ENCODE measurements around the gene TTC38.

TTC38 gene

GRCh38 chr22:46267431-46268279 is at the start of gene TTC38:
Gene TTC38 (plus strand): TSS chr22:46268008. CDS start chr22:46268040, 32 bp downstream.
- no peak for DNase-seq (ENCODE audit: low read depth, low spot score)

GRCh38 chr22:46219636-46220035 is 48.2 kb upstream of the TTC38 start:
- DNase-seq (ENCODE audit: low read depth, low spot score) = no peak

- no peak for DNase-seq (ENCODE audit: low read depth, low spot score)
Measured at GRCh38 chr22:46220921-46221320, 46.9 kb upstream of the TTC38 start.

GRCh38 chr22:46224044-46224897 is 43.5 kb upstream of the TTC38 start:
- DNase-seq (ENCODE audit: low read depth, low spot score) = no peak

- DNase-seq (ENCODE audit: low read depth, low spot score) = no peak
Measured at GRCh38 chr22:46224898-46225290, 42.9 kb upstream of the TTC38 start.

GRCh38 chr22:46225631-46226030 is 42.2 kb upstream of the TTC38 start:
- DNase-seq (ENCODE audit: low read depth, low spot score) = no peak

- no peak for DNase-seq (ENCODE audit: low read depth, low spot score)
Measured at GRCh38 chr22:46226577-46226976, 41.2 kb upstream of the TTC38 start.

- no peak for DNase-seq (ENCODE audit: low read depth, low spot score)
Measured at GRCh38 chr22:46229701-46230100, 38.1 kb upstream of the TTC38 start.

GRCh38 chr22:46230262-46230901 is 37.4 kb upstream of the TTC38 start:
- DNase-seq (ENCODE audit: low read depth, low spot score) = no peak

GRCh38 chr22:46233231-46233630 is 34.6 kb upstream of the TTC38 start:
- DNase-seq (ENCODE audit: low read depth, low spot score) = no peak

GRCh38 chr22:46234969-46235368 is 32.8 kb upstream of the TTC38 start:
- DNase-seq (ENCODE audit: low read depth, low spot score) = no peak

- DNase-seq (ENCODE audit: low read depth, low spot score) = no peak
Measured at GRCh38 chr22:46237453-46238124, 30.2 kb upstream of the TTC38 start.

- DNase-seq (ENCODE audit: low read depth, low spot score) = no peak
Measured at GRCh38 chr22:46238541-46238940, 29.3 kb upstream of the TTC38 start.

- DNase-seq (ENCODE audit: low read depth, low spot score) = no peak
Measured at GRCh38 chr22:46239261-46240048, 28.4 kb upstream of the TTC38 start.

- no peak for DNase-seq (ENCODE audit: low read depth, low spot score)
Measured at GRCh38 chr22:46240073-46240472, 27.7 kb upstream of the TTC38 start.

- no peak for DNase-seq (ENCODE audit: low read depth, low spot score)
Measured at GRCh38 chr22:46240506-46240905, 27.3 kb upstream of the TTC38 start.

- no peak for DNase-seq (ENCODE audit: low read depth, low spot score)
Measured at GRCh38 chr22:46240907-46241306, 26.9 kb upstream of the TTC38 start.

- DNase-seq (ENCODE audit: low read depth, low spot score) = no peak
Measured at GRCh38 chr22:46241396-46242007, 26.3 kb upstream of the TTC38 start.

GRCh38 chr22:46242076-46242475 is 25.7 kb upstream of the TTC38 start:
- DNase-seq (ENCODE audit: low read depth, low spot score) = no peak

- DNase-seq (ENCODE audit: low read depth, low spot score) = no peak
Measured at GRCh38 chr22:46244771-46245170, 23.0 kb upstream of the TTC38 start.

Data from iPS DF 19.7 (cell line).